ENCODE data around the gene MACF1. TPM values are rescaled to one million over a fixed set of nuclear protein-coding genes. Genes with fewer than 3 reads are reported as not detected.
"Not testable (repeated sequence)": the region's sequence is repeated elsewhere in the genome, so short reads cannot be mapped to it uniquely, and the experiment has no call there.

MACF1 gene
- total RNA-seq, 1 donor = 352 TPM

DNA sequence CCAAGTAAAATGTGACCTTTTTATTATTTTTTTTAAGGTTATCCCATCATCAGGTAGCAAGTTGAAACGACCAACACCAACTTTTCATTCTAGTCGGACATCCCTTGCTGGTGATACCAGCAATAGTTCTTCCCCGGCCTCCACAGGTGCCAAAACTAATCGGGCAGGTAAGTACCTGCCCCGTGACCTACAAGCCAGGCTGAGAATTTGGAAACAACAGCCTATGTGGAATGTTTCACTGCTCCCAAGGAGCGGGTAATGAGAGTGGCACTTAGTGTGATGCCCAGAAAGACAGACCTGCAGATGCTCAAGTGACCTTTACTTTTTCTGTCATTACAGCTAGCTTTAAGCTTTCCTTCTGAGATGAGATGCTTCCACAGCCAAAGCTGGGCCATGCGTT lies 280.1 kb downstream of the MACF1 start:
- DNase-seq (ENCODE audit: low read depth in 2 of 3, low spot score in 2 of 3) = no peak

DNA sequence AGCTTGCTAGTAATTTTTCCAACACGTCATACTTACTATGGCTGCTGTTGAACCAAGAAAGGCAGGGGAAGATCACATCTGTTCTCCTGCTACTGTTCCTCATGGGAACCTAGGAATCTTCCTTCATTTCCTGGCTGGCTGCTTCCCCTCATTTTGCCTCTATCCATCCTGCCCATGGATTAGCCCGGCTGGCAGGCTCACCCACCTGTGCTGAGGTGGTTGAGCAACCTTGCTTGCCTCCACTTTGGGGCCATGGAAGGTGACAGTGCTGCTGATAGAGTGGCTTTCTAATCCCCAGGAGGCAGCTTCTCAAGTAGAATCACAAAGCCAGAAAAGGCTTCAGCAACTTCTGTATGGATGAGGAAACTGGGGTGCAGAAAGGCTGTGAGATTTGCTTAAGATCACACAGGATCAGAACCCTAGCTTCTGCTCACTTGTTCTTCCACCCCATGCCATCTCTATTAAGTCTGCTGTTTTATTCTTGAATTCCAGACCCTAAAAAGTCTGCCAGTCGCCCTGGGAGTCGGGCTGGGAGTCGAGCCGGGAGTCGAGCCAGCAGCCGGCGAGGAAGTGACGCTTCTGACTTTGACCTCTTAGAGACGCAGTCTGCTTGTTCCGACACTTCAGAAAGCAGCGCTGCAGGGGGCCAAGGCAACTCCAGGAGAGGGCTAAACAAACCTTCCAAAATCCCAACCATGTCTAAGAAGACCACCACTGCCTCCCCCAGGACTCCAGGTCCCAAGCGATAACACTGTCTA lies 280.7 kb downstream of the MACF1 start:
- DNase-seq (ENCODE audit: low read depth in 2 of 3, low spot score in 2 of 3) = no peak

DNA sequence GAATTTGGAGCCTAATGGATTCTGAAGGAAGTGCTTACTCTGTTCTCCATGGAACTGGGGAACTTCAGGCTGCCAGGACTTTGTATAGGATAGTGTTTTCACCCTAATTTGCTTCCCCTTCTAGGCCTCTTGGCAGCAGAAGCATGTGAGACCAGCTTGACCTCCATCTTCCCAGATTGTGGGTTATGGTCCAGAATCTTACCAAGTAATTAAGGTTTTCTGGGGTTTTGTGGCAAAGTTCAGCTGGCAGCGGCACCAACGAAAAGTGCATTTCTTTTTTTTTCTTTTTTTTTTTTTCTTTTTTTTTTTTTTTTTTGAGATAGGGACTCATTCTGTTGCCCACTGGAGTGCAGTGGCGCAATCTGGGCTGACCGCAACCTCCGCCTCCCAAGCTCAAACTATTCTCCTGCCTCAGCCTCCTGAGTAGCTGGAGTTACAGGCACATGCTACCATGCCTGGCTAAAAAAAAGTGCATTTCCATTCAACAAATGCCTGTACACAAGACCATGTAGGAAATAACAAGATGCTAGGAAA lies 283.6 kb downstream of the MACF1 start:
- no peak for DNase-seq (ENCODE audit: low read depth in 2 of 3, low spot score in 2 of 3)

DNA sequence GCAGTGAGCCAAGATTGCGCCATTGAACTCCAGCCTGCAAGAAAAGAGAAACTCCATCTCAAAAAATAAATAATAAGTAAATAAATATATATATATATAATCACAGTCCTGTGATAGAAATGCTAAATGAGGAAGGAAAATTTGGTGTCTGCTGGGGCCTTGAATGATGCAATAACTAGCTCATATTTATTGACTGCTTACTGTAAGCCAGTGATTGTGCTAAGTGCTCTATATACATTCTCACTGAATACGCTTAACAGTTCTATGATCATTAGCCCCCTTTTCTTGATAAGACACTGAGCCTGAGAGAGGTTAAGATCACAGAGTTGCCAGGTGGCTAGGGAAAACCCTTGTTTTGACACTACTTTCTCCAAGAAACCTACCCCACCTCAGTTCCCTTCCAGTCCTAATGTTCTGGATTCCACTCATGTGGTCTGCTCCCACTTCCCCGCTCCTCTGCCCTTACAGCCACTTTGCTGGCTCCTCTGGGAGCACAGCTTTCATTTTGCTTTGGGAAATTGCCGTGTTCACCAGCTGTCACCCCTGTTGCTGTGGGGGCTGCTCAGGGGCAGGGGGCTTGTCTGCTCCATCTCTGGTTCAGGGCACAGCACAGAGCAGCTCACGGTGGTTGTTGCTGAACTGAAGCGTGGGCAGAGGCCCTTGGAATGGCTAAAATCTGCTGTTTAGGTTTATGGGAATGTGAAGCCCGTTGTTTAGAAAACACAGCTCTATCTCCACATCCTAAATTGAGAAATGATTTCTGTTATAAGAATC lies 284.5 kb downstream of the MACF1 start:
- no peak for DNase-seq (ENCODE audit: low read depth in 2 of 3, low spot score in 2 of 3)

DNA sequence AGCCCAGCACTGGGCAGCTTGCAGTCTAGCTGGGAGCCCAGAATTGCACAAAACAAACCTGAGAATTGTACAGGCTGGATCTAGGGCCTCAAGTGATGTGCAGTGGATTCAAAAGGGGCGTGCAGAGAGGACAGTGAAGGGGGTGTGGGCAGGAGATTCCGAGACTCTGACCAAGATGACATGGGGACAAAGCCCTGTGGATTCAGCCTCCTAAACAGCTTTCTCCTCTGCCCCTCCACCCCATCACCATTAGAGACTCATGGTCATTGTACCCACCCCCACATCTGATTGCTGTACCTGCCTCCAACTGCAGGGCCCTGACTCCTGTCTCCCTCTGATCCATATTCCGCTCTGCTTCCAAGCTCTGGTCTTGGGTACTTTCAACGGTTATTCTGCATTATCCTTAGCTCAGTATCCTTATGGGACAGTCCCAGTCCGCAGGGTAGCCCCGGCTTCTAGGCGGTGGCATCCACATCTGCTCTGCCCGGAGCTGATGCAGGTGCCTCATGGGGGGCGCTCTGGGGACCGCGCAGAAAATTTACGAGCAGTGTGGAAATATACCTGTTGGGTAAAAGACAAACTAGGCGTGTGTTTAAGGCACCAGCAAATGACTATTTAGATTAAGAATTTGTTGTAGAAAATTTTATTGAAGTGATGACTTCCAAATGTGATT lies 285.2 kb downstream of the MACF1 start:
- no peak for DNase-seq (ENCODE audit: low read depth in 2 of 3, low spot score in 2 of 3)

DNA sequence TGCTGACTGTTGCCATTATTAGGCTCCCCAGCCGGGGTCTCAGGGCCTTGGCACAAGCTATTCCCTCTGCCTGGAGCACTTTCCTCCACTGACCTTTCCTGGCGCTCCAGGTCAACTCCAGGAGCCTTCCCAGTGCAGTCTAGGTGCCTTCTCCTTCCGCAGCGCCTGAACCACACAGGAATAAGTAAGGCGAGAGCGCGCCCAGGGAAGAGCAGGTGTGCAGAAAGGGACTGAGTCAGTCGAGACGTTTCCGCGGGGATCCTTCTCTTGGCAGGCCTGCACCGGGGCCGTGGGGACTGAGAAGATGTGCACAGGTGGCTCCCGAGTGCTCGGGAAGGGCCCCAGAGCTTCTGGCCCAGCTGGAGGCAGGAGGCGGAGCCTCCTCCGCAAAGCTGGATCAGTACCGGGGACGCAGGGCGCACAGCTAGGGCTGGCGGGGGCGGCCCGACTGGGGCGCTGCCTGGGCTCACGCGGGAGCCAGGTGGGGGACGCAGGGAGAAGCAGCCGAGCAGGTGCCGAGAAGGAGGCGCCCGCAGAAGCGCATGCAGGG lies 286.2 kb downstream of the MACF1 start:
- DNase-seq (ENCODE audit: low read depth in 2 of 3, low spot score in 2 of 3) = peak in 1 of 3 donors; percentile 9

DNA sequence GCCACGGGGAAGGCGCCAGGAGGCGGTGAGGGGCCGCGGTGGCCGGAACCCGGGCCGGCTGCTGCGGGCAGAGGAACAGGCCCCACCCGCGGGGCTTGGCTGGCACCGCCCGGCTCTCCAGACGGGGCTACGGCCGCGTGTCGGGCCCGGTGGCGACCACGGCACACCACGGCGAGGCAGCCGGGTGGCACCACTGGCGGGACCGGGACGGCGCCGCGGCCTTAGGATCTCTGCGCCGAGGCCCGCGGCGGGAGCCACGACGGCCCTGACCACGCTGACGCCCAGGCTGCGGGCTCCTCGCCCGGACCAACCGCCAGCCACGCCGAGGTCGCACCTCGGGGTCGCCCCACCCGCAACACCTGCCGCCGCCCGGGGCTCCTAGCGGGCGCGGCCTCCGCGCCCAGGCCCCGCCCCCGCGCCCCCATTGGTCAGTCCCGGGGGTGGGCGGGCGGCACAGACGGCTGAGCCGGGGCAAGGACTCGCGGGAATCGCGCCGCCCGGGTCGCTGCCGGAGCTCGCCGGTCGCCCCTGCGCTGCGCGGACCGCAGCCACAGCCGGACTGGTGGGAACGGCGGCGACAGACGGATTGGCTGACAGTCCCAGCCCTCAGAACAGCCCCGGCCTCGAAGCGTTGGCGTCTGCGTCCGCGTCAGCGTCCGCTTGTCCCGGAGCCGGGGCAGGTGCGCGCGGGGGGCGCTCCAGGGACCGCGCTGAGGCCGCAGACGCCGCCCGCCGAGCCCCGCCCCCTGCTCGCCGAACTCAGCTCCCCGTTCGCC lies 286.8 kb downstream of the MACF1 start, which contains the start of gene BMP8A:
Gene BMP8A (plus strand): TSS at position 491 of the 776 bp plus-strand sequence. CDS start 356 bp downstream, outside the sequence.
- peak; percentile 52 to 73 (median 61) for DNase-seq (ENCODE audit: low read depth in 2 of 3, low spot score in 2 of 3)

DNA sequence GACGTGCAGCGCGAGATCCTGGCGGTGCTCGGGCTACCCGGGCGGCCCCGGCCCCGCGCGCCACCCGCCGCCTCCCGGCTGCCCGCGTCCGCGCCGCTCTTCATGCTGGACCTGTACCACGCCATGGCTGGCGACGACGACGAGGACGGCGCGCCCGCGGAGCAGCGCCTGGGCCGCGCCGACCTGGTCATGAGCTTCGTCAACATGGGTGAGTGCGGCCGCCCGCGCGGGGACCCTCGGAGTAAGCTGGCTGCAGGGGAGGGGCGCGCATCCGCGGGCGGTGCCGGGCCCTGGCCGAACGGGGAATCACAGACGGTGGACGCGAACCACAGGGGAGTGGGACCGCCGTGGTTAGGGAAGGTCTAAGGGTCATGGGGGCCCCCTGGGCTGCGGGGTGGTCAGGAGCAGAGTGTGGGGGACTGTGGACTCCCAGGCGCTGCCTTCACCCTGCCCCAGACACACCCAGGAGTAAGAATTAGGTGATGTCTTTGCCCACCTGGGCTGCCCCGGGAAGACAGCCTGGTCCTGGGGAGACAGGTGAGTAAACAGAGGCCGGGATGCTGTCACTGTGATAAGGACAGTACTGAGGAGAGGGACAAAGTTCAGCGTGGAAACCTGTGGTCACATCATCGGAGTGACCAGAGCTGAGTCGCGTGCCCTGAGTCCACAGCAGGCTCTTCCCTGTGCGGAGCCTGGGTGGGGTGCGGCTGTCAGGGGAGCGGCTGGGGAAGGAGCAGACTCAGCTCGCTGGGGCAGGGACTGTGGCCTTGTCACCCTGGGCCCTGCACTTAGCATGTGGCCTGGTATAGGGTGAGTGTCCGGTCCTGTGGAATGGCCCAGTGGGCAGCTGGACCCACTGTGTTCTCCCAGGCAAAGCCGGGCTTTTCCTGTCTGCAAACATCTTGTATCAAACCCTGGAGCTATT lies 287.9 kb downstream of the MACF1 start:
- DNase-seq (ENCODE audit: low read depth in 2 of 3, low spot score in 2 of 3) = not testable (repeated sequence)

DNA sequence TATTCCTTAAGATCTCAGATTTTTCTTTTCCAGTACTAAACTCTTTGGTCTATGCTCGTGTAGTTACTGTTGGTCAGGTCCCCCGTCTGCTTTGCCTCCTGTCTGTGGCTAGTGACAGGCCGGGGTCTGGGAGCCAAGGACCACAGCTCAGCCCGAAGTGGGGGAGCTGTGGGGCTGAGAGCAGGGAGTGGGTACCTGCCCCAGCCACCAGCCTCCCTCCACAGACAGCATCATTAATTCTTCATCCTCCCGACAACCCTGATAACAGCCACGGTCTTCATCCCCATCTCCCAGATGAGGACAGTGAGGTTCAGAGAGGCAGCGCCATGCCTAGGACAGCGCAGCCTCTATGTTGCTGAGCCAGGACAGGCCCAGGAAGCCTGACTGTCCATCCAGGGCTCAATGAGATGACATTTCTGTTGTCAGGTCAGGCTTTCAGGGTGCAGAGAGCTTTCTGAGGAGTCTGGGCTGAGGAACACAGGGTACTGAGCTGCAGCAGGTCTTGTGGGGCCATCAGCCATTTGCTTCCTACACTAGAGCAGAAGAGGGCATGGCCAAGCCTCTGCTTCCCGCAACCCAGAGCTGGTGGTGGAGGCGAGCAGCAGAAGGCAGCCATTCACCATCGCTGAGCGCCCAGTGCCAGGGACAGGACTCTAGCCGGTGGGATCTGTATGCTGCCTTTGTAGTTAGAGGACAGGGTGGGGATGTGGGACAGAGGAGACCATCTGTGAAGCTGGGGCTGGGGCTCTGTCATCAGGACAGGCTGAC lies 288.7 kb downstream of the MACF1 start:
- not testable (repeated sequence) for DNase-seq (ENCODE audit: low read depth in 2 of 3, low spot score in 2 of 3)

DNA sequence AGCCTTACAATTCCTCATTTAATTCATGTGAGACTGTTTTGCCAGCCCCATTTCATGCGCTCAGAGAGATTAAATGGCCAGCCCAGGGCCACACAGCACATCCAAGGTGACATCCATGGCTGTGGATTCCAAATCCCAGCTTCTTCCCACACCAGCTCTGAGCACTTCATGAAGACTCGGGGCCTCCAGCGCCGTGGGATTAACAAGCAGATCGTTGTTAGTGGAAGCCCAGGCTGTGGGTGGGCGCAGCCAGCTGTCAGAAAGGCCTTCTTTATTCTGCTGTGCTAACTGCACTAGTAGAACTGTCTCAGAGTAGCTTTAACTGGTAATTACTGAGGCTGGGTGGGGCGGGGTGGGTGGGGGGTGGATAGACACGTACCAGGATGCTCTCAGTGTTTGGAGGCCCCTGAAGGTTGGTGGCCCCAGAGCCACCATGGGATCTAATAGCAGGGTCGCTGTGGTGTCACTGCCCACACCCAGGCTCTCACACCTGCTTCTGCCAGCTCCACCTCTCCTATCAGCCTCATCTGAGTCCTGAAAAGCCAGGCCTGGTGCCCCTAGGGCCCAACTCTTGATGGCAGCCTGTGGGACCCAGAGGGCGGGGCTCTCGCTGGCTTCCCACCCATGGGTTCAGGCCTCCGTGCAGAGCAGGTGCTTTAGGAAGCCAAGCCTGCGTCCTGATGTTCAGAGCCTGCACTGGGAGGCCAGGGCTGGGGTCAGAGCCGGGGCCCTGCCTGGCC lies 290.3 kb downstream of the MACF1 start:
- DNase-seq (ENCODE audit: low read depth in 2 of 3, low spot score in 2 of 3) = no peak

DNA sequence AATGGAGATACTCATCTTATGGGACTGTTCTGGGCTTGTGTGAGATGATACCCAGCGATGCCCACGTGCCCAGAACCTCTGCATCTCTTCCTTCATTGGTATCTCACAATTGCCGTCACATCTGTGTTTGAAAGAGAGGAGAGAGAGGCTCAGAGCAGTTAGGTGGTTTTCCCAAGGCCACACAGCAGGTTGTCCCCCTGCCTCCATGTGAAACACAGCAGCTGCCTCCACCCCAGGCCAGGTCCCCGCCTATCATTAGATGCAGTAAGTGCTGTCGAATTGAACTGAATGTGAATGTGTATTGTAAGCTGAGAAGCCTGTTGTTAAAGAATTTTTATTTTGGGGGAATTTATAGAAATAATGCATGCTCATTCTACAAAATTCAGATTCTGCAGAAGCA lies 292.0 kb downstream of the MACF1 start:
- DNase-seq (ENCODE audit: low read depth in 2 of 3, low spot score in 2 of 3) = not testable (repeated sequence)

DNA sequence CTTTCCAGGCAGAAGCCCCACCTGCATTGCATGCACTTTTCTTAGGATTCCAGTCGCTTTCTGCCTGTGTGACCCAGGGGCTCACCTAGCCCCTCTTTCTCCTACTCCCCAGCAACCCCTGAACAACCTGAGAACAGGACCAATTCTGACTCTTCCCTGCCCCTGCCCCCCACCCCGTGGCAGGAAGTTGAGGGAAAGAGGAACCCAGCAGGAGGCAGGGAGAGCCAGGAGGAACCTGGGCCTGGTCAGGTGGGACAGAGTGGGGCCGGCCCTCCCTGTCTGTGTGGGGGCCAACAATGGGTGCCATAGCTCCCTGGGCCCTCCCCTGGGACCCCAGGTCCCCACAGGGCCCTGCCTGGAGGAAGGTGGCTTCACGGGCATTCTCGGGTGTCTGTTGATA lies 293.1 kb downstream of the MACF1 start:
- no peak for DNase-seq (ENCODE audit: low read depth in 2 of 3, low spot score in 2 of 3)

DNA sequence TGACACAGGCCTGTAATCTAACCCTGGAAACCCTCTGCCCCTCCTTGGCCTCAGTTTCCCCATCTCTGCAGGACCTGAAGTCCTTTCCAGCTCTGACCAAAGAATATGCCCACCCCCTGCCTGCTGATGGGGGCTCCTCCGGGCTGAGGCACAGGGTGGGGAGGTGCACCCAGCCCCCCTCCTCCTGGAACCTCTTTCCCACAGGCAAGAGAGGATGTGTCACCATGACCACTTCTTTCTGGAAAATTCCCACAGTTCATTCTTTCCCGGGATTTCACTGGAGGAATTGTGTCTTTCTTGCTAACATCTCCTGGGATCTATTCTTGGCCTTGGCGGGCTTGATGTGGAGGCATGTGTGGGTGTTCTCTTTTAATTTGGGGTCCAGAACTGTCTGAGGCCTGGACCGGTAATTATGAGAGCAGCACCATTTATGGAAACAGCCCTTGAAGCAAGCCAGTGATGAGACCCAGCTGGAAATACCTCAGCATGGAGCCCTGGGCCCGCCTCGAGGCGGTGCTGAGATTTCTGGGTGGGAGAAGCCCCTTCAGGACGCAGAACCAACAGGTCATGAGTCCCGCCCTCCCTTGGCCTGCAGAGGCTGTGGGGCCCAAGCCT lies 293.7 kb downstream of the MACF1 start:
- DNase-seq (ENCODE audit: low read depth in 2 of 3, low spot score in 2 of 3) = not testable (repeated sequence)

DNA sequence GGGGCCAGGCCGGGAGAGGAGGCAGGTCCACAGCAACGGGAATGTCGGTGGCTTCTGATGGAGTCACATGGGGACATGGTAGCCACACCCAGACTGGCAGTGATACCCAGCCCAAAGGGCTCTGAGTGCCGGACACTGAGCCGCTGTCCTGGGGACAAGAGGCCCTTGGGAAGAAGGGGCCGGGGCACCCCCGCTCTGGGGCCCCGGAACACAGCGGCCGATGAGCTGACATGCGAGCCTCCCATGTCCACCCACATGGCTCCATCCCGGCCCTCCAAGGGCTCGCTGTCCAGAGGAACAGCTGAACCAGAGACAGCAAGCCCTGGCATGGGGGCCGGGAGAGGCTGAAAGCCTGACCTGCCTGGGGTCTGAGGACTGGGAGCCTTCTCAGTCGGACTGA lies 294.3 kb downstream of the MACF1 start:
- not testable (repeated sequence) for DNase-seq (ENCODE audit: low read depth in 2 of 3, low spot score in 2 of 3)

DNA sequence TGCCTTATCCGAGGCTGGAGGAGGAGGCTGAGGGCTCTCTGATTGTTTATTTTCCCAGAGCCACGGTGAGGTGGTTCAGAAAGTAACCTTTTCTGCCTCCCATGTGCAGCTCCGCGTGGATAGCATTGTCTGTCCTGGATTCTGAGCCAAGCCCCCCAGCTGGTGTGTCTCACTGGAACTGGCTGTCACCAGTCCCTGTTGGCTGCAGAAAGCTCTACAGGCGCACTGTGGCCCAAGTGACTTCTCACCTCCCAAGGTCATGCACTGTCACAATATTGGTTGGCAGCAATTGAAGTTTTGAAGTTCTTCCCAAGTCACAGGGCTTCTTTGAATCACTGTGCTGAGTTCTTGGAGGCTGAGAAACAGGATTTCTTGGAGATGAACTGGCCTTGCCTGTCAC lies 295.2 kb downstream of the MACF1 start:
- no peak for DNase-seq (ENCODE audit: low read depth in 2 of 3, low spot score in 2 of 3)

DNA sequence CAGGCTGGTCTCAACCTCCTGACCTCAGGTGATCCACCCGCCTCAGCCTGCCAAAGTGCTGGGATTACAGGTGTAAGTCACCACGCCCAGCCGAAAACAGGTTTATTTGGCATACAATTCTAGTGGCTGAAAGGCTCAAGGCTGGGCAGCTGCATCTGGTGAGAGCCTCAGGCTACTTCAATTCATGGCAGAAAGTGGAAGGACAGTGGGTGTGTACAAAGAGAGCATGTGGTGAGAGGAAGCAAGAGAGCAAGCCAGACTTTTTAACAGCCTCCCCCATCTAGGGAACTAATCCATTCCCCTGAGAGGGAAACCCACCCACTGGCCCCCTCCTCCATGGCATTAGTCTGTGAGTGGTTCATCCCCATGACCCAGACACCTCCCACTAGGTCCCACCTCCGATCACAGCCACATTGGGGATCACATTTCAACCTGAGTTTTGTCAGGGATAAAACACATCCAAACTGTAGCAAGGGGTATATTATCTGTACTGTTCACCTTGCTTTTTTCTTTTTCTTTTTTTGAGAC lies 296.4 kb downstream of the MACF1 start:
- no peak for DNase-seq (ENCODE audit: low read depth in 2 of 3, low spot score in 2 of 3)

DNA sequence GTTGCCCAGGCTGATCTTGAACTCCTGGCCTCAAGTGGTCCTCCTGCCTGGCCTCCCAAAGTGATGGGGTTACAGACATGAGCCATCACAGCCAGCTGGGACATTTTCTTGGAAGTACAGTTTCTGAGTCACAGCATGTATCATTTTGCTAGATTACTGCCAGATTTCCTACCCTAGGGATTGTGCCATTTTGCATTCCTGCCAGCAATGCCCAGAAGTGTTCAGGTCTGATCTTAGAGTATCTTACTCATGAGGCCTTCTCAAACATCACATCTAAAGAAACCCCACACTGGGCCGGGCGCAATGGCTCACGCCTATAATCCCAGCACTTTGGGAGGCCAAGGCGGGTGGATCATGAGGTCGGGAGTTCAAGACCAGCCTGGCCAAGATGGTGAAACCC lies 297.2 kb downstream of the MACF1 start:
- DNase-seq (ENCODE audit: low read depth in 2 of 3, low spot score in 2 of 3) = no peak

Measured in hematopoietic multipotent progenitor cell (in vitro differentiated cells).